DND-41 (cell line): ENCODE data around the gene CARD19.

Experiments used
- CTCF ChIP-seq: IDR thresholded peaks from 2 replicates; pipeline ENCODE4 v1.5.1; 2012; ENCODE audit warnings: borderline replicate concordance, low read length, moderate library complexity, mild to moderate bottlenecking; ENCODE audit not compliant: poor library complexity, severe bottlenecking; ENCODE audit errors: extremely low read depth
- EZH2 ChIP-seq: IDR thresholded peaks from 3 replicates; pipeline ENCODE4 v1.6.1; 2012; ENCODE audit warnings: borderline replicate concordance, low read depth, mild to moderate bottlenecking, moderate library complexity, low read length, inconsistent platforms; ENCODE audit not compliant: severe bottlenecking

GRCh38 chr9:93072383-93072795 lies 23.6 kb upstream of the CARD19 start:
- TF ChIP-seq CTCF (no peak), EZH2 (no peak)
